HTERT RPE-1 (cell line): Measurements from ENCODE around the gene TMED1.

Experiments used
- in situ Hi-C: fragments of 300-500 bp; cut with MboI; formaldehyde crosslinking; loops from 4 replicates; pipeline ENCODE4 v1.14.3; 2020; ENCODE audit warnings: low sequenced_read_pairs

TMED1 gene

DNA sequence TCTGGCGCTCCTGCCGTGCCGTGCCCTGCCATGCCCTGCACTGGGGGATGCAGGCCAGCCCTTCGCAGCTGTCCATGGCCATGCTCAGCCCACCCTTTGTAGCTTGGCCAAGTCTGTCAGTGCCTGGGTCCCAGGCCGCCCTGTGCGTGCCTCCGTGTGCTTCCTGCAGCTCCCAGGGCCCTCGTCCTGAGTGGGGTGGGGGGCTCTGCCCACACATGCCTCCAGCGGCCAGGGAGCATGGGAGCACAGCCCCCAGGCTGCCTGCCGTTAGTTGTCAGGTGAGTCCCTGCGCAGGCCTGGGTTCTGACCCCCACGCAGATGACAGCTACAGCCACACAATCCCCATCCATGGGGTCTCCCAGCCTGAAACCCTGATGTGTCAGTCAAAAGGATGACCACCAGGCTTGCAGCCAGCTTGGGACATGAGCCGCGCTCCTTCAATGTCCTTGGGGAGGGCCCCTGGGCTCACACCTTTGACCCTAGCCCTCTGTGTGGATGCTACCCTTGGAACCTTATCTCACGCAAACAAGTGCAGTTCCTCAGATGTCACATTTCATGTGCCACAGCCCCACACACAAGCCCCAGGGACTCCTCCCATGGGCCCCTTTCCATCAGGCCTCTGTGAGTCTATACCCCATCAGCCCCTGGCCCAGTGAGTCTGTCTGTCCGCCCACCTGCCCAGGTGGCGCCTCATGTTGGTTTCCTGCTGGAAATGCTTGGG is 24.5 kb downstream of the TMED1 start:
- in situ Hi-C loops: no loop called here

DNA sequence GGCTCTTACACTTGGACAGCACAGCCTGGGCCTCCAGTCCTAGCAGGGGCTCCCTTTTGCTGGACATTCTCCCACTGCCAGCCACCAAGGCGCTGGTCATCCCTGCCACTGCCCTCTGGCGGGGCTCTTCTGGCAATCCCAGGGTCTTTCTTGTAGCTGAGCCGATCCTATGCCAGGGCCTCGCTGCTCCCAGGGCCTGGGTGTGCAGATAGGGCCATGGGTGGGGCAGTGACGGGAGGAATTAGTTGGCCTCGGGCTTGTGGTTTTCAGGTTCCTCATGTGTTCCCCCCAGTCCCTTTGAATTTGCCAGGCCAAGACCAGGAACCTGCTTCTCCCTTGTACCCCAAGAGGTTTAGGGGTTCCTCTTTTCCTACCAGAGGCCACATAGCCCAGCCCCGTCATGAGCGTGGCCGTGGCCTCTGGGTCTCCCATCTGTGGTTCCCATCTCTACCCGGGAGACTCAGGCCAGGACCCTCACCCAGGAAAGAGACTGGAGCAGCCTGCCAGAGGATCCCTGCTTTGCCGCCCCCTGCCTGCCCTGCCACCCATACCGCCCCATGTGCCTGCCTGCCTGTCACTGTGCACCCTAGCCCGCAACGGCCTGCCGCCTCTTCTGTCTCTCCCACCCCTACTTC is 26.2 kb downstream of the TMED1 start:
- in situ Hi-C loops: no loop called here

DNA sequence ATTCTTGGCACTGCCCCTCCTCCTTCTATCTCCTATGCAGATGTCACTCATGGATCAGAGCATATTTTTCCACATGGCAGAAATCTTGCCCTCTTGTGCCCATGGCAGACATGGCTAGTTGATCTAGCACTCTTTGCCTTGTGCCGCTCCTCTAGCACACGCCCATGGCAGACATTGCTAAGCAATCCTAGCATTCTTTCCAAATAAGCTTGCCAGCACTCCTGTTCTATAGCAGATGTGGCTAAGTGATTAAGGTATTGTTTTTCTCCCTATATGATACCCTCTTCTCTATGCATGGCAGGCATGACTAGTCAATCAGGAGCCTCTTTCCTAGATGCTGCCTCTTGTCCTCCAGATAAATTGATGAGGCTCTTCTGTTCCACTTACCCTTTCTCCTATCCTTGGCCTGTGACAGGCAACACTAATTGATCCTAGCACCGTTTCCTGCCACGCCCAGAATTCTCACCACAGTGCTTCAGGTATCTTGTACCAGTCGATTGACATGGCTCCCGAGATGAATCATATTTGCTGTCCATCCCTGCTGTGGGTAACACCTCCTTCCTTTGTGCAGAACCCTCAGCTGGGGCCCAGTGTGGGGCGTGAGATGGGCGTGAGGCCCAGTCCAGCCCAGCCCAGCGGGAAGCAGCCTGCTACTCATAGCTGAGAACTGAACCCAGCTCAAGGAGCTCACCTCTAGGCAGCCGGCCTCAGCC is 26.9 kb downstream of the TMED1 start:
- in situ Hi-C loops: no loop called here

DNA sequence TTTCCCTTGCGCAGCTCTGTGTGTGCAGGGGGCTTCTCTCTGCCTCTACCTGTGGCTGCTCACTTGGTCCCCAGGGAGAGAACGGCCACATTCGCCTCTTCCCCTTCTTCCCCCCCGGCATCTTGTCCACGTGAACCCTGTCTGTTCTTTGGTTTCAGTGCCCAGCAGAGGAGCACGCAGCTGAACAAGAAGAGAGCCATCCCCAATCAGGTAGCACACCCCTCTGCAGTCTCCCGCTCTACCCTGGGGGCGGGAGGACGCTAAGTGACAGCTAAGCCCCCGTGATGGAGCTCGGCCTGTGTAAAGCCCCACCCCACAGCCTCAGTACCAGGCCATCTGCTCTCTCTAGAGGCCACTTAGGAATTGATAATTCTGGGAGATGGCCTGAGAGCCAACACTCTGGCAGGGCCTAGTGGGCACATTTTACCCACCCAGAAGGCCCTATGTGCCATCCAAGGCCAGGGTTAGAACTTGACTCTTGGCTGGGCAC is 30.2 kb downstream of the TMED1 start:
- in situ Hi-C loops: no loop called here

DNA sequence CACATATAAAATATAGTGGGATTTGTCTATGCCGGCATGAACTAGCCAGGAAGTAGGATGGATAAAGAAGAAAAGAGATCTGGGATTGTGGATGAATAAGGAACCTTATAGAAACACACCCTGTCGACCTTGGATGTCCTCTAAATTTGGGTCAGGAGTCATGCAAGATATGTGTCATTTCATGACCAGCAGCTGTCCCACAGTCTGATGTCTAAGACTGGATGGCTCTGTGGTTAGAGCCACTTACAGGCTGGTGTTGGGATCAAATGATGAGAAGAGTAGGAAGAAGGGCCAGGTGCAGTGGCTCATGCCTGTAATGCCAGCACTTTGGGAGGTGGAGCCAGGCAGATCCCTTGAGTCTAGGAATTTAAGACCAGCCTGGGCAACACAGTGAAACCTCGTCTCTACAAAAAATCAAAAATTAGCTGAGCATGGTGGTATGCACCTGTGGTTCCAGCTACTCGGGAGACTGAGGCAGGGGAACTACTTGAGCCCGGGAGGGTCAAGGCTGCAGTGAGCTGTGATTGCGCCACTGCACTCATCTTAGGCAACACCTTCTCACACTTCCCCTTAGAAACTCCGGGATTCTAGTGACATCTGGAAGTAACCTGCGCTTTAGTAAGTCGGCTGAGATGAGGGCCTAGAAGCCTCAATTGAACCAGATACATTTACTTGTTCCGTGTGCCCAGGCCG is 30.8 kb downstream of the TMED1 start:
- in situ Hi-C loops: no loop called here

DNA sequence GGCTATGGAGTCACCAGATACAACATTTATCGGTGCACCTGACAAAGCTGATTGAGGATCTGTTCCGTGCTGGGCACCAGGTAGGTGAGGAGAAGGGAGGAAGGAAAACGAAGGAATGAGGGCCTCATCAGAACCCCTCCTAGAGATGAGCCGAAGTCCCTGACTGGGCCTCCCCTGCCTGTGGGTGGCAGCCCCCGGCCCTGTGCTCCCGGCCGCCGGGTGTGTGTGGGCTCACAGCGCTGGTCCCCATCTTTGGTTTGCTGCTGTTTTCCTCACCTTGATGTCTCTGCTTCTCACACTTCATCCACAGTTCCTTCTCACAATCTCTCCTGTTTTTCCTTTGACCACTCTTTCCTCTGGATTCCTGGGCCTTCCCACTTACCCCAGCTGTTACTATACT is 32.8 kb downstream of the TMED1 start:
- in situ Hi-C loops: no loop called here

DNA sequence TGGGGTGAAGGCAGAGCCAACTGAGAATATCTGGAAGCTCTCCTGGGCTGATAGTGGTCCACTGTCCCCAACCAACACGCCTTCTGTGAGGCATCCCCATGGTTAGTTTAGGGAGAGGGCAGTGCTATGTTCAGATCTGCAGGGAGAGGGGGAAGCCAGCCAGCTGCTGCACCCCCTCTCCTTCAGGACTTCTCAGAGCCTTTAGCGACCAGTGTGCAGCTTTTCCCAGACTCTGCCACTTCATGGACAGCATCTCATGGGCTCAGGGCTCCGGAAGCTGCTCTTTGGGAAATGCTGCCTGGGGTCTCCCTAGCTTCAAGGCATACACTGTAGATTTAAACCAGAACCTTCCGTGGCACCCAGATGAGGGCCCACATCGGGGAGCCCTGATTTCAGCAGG is 33.5 kb downstream of the TMED1 start:
- in situ Hi-C loops: no loop called here

DNA sequence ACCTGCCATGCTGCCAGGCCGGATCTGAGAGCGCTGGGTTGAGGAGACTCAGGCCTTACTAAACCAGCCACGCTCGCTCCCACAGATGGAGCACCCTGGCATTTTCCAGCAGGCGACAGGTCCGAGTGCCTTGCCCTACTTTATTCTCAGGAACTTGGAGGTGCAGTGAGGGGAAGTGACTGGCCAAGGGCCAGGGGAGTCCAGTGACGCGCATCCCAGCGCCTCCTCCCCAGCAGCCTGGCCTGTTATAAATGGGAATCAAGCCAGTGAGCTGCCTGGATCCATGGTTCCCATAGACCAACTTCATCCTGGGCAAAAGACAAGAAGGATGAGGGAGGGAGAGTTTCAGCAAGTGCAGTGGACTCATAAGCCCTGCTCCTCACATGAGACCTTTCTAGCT is 35.5 kb downstream of the TMED1 start:
- in situ Hi-C loops: no loop called here

DNA sequence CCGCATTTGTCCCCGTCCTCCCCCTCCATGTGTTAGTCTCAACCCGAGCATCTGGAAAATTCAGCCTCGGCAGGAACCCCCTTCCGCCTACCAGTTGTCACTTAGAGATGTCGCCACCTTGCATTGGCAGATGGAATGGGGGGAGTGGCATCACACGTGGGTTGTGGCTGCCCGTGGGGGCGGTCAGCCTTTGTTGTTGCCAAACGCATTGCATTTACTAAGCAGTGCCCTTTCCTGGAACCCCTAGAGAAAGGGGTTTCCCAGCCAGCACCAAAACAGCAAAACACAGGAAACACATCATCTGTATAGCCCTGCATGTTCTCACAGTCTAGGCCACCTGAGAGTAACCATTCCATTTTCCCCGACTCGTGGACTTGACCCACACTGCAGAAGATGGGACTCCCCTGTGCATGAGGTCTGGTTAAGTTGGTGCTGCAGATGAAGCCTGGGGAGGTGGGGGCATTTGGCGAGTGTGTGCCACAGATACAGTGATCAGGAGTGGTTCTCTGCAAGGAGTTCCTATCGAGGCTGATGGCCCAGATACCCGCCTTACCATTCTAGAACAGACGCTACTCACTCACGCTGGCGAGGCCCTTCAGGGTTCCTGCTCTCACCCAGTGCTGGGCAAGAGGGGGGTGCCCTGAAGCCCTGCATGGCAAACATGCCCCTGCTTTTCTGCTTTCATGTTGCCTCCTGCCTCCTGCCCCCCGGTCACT is 38.3 kb downstream of the TMED1 start:
- in situ Hi-C loops: no loop called here

DNA sequence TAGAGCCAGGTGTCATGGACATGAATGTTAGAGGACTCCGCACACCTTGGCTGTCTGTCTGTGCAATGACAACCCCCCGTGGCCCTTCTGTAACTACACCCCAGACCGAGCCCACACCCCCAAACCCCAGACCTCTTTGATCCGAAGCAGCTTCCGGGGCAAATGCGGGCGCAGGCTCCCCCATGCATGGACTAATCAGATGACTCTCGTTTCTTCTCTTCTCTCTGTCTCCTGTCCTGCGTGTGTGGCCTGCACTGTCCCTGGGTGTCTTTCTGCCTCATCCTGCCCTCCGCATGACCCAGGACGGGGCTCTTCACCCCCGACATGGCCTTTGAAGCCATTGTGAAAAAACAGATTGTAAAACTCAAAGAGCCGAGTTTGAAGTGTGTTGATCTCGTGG is 38.9 kb downstream of the TMED1 start:
- in situ Hi-C loops: no loop called here

DNA sequence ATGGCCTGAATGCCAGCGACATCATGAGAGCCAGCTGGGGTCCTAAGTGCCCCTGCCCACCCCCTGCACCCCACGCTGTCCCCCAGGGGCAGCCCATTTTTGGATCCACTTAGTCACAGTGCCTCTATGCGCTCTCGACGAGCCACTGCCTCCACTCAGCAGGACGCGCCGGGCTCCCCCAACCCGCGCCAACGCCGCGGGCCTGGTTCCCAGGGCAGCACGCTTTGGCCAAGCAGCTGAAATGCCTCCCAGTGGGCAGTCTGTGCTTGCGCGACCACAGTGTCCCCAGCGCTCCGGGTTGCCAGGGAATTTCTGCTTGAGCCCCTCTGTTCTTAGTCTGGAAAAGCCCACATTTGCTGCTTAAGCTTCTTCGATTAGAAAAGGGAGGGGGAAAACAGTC is 39.4 kb downstream of the TMED1 start:
- in situ Hi-C loops: no loop called here

DNA sequence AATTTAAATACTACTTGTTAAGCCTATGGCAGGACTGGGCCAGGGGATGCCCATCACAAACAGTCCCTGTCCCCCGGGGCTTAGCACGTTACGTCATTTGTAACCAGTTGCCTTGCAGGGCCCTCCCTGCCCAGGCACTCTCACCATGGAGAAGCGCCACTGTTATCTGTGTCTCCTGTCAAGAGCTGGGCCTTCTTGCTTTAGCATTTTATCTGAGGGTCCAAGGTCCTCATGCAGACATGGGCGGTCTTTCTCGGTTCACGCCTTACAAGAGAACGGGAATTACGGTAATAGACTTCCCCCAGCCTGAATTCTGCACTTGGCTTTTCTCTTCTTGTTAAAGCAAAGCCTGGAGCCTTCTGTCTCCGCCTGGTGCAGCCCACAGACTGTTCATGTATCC is 46.1 kb downstream of the TMED1 start:
- in situ Hi-C loops: no loop called here

DNA sequence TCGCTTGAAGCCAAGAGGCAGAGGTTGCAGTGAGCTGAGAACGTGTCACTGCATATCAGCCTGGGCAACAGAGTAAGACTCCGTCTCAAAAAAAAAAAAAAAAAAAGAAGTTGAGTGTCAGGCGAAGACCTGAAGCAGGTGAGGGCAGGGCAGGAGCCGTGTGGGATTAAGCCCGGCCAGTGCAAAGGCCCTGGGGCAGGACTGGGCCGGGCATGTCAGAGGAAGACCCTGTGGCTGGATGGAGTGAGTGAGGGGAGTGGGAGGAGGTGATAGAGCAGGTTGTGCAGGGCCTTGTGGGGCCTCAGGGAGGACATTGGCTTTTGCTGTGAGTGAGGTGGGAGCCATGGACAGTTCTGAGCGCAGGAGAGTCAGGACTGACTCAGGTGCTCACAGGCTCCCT is 47.9 kb downstream of the TMED1 start:
- in situ Hi-C loops: no loop called here

DNA sequence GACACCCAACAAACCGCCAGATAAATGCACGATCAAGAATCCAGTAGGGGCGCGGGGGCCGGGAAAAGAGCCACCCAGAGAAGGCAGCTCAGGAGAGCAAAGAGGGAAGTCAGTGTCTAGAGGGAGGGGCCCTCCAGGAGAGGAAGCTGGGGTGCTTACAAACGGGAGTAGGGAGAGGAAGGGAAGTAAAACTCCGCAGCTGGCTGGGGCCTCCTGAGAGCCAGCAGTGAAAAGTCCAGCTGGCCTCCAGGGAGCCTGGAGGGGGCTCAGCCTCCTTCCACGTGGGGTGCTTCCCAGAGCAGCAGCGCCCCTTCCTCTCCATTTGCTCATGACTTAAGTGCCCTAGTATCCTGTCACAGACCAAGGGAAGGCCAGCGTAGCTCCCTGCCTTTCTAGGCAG is 51.8 kb downstream of the TMED1 start:
- in situ Hi-C loops: no loop called here

DNA sequence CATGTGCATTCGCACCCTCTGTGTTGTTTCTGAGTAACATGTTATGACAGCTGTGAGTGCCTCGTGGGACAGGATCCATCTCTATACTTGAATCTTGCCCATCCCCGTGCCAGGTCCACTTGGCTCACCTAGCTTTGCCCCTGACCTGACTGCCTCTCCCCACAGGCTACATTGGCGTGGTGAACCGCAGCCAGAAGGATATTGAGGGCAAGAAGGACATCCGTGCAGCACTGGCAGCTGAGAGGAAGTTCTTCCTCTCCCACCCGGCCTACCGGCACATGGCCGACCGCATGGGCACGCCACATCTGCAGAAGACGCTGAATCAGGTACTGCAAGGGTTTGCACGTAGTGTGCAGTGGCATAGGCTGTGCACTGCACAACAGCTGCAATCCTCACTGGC is 53.2 kb downstream of the TMED1 start:
- in situ Hi-C loops: no loop called here
